ENCODE measurements around the gene PLXNA2. TPM values are rescaled to one million over a fixed set of nuclear protein-coding genes. Genes with fewer than 3 reads are reported as not detected.

The PLXNA2 gene
- total and polyA plus RNA-seq, 2 experiments from 2014 or later: 3.7 to 5.4 TPM

GRCh38 chr1:208248991-208249696, 5.0 kb upstream of the PLXNA2 start:
- 80 to 81% methylated on average over 5 of the region's 5 CpGs for WGBS, 2 experiments (ENCODE audit: low coverage in 1 of 2, low lambda C conversion rate in 2 of 2, missing lambda C conversion rate in 2 of 2)
- H3K79me2 ChIP-seq (ENCODE audit: insufficient read depth): no peaks in the 10 kb centered on the region
- H3K9me3 ChIP-seq (ENCODE audit: low read depth): no peaks in the 10 kb centered on the region
- H3K9me2 ChIP-seq (ENCODE audit: insufficient read depth): no peaks in the 10 kb centered on the region
- in situ Hi-C loops (cut with MboI): loop anchor here (10.0 to 25.0 kb wide), 2 partner anchors 112 to 224 kb away; no protein-coding TSS in a partner anchor
- H2AFZ ChIP-seq: no peak overlapping the region
- no peaks in the 10 kb centered on the region for H3K36me3 ChIP-seq (ENCODE audit: low read depth)
- TF ChIP-seq EZH2 (IDR thresholded peaks at IDR 0.05; ENCODE audit: insufficient read depth, poor library complexity, severe bottlenecking) (no peak), EZH2phosphoT487 (IDR thresholded peaks at IDR 0.05; ENCODE audit: insufficient read depth, low read depth) (no peak)
- no peak overlapping the region for H3K9ac ChIP-seq
- H3K4me3 ChIP-seq: no peak overlapping the region
- no peak for DNase-seq
- H3K27ac ChIP-seq: no peak overlapping the region
- peaks cover 8% of the 10 kb centered on the region for H3F3A ChIP-seq (ENCODE audit: insufficient read depth)
- H4K20me1 ChIP-seq (ENCODE audit: insufficient read depth): no peaks in the 10 kb centered on the region
- peaks cover 15% of the 10 kb centered on the region for H3K27me3 ChIP-seq (replicated peaks; ENCODE audit: insufficient read depth)
- peaks cover 6% of the 10 kb centered on the region for H3K4me1 ChIP-seq (ENCODE audit: insufficient read depth)
- H3K4me2 ChIP-seq (ENCODE audit: unreplicated experiment): no peak overlapping the region

DNA sequence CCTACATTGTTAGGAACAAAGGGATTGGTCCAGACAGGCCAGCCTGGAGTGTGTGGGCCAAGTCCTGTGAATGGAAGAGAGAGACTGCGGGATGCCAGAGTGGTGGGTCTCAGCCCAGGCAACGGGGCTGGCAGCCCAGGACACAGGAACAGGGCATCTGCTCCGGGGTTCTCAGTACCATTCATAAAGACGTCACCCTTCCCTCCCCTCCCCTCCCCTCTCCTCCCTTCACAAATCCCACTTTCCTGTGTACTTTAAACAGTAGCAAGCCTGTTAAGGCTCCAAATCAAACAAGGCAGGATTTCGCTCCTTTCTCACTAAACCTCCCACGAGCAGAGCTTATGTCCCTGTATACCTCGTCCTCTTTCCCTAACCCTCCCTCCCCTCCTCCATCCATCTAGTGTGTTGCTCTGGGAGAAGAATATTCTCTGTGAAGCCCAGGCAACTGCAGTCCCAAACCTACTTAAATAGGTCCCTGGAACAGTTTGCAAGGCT, 4.2 kb upstream of the PLXNA2 start:
- Histone ChIP-seq H3K9ac (no peak overlapping the region), H3K4me3 (no peak overlapping the region), H3K4me2 (ENCODE audit: unreplicated experiment) (no peak overlapping the region), H2AFZ (no peak overlapping the region), H3K4me1 (ENCODE audit: insufficient read depth) (peaks cover 5% of the 10 kb centered on the region; the same call in 1 of the 2 replicates), H4K20me1 (ENCODE audit: insufficient read depth) (no peaks in the 10 kb centered on the region), H3K9me3 (ENCODE audit: low read depth) (no peaks in the 10 kb centered on the region), H3K9me2 (ENCODE audit: insufficient read depth) (no peaks in the 10 kb centered on the region), H3K27me3 (replicated peaks; ENCODE audit: insufficient read depth) (peaks cover 15% of the 10 kb centered on the region), H3K36me3 (ENCODE audit: low read depth) (no peaks in the 10 kb centered on the region), H3K27ac (no peak overlapping the region), H3F3A (ENCODE audit: insufficient read depth) (peaks cover 6% of the 10 kb centered on the region), H3K79me2 (ENCODE audit: insufficient read depth) (no peaks in the 10 kb centered on the region)
- DNase-seq: no peak
- WGBS, 2 experiments (ENCODE audit: low coverage in 1 of 2, low lambda C conversion rate in 2 of 2, missing lambda C conversion rate in 2 of 2): 73 to 77% methylated on average over 5 to 7 of the region's 7 CpGs
- no peak for TF ChIP-seq EZH2phosphoT487 (IDR thresholded peaks at IDR 0.05; ENCODE audit: insufficient read depth, low read depth)
- TF ChIP-seq EZH2 (IDR thresholded peaks at IDR 0.05; ENCODE audit: insufficient read depth, poor library complexity, severe bottlenecking): no peak
- in situ Hi-C loops (cut with MboI): loop anchor here (10.0 to 25.0 kb wide), 2 partner anchors 111 to 224 kb away; no protein-coding TSS in a partner anchor

DNA sequence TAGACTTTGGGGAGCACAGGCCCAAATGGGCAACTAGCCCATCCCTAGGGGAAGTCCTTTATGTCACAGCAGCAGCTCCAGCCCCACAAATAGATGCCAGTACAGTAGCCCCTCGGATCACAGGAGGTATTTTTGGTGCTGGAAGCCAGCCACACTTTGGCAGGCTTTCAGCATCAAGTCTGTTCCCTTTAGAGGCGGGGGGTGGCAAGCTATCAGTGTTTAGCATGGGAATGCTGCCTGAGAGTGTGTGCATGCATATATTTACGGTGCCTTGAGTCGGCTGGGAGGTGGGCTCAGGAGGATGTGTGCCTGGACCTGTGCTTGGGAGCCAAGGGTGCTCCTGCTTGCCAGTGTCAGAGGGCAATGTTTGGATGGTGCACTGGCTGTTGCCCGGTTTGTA, 3.5 kb upstream of the PLXNA2 start:
- no peak overlapping the region for H3K27ac ChIP-seq
- peaks cover 7% of the 10 kb centered on the region; the same call in 1 of the 2 replicates for H3K4me1 ChIP-seq (ENCODE audit: insufficient read depth)

DNA sequence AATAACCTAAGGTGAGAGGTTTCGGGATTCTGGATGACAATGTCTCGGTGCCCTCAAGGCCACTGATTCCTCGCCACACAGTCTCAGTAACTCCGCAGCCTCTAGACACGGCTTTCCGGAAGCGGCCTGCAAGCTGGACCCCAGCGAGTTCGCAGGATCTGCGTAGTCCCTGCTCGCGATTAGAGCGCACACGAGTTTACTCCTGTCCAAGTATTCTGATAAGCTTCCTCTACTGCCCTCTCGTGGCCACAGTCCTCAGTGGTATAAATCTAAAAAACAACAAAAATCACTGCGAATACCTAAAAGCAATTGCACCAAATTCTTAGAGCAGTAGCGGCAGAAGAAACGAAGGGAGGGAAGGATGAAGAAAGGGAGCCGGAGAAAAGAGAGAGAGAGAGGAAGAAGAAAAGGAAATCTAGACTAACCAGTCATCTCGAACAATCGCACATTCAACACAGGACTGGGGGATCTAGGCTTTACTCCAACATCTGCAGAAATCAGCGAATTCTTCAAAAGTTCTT, 1.1 kb upstream of the PLXNA2 start:
- no peaks in the 10 kb centered on the region for H3K36me3 ChIP-seq (ENCODE audit: low read depth)
- H4K20me1 ChIP-seq (ENCODE audit: insufficient read depth): no peaks in the 10 kb centered on the region
- no peaks in the 10 kb centered on the region for H3K9me3 ChIP-seq (ENCODE audit: low read depth)
- peaks cover 28% of the 10 kb centered on the region for H3K79me2 ChIP-seq (ENCODE audit: insufficient read depth)
- H3K27me3 ChIP-seq (replicated peaks; ENCODE audit: insufficient read depth): no peaks in the 10 kb centered on the region
- no peaks in the 10 kb centered on the region for H3K9me2 ChIP-seq (ENCODE audit: insufficient read depth)
- H3K4me3 ChIP-seq: peak overlapping the region; percentile 89
- in situ Hi-C loops (cut with MboI): loop anchor here (10.0 to 25.0 kb wide), 2 partner anchors 108 to 220 kb away; no protein-coding TSS in a partner anchor
- peak overlapping the region; percentile 81 for H2AFZ ChIP-seq
- peaks cover 12% of the 10 kb centered on the region; the same call in 1 of the 2 replicates for H3K4me1 ChIP-seq (ENCODE audit: insufficient read depth)
- H3F3A ChIP-seq (ENCODE audit: insufficient read depth): peaks cover 6% of the 10 kb centered on the region
- peak overlapping the region; percentile 87 for H3K4me2 ChIP-seq (ENCODE audit: unreplicated experiment)
- WGBS, 2 experiments (ENCODE audit: low coverage in 1 of 2, low lambda C conversion rate in 2 of 2, missing lambda C conversion rate in 2 of 2): 5 to 6% methylated on average over 22 of the region's 22 CpGs
- TF ChIP-seq EZH2phosphoT487 (IDR thresholded peaks at IDR 0.05; ENCODE audit: insufficient read depth, low read depth): no peak
- TF ChIP-seq EZH2 (IDR thresholded peaks at IDR 0.05; ENCODE audit: insufficient read depth, poor library complexity, severe bottlenecking): no peak
- peak; percentile 97 for DNase-seq
- peak overlapping the region; percentile 76; the same call in 1 of the 2 replicates for H3K9ac ChIP-seq
- H3K27ac ChIP-seq: peak overlapping the region; percentile 44; the same call in 1 of the 2 replicates

More for the DNA sequence above, 3.5 kb upstream of the PLXNA2 start:
- no peaks in the 10 kb centered on the region for H3K36me3 ChIP-seq (ENCODE audit: low read depth)
- no peak for TF ChIP-seq EZH2phosphoT487 (IDR thresholded peaks at IDR 0.05; ENCODE audit: insufficient read depth, low read depth)
- TF ChIP-seq EZH2 (IDR thresholded peaks at IDR 0.05; ENCODE audit: insufficient read depth, poor library complexity, severe bottlenecking): no peak
- no peak overlapping the region for H2AFZ ChIP-seq
- DNase-seq: no peak
- H3K4me3 ChIP-seq: no peak overlapping the region
- in situ Hi-C loops (cut with MboI): loop anchor here (10.0 to 25.0 kb wide), 2 partner anchors 110 to 223 kb away; no protein-coding TSS in a partner anchor
- no peaks in the 10 kb centered on the region for H3K9me2 ChIP-seq (ENCODE audit: insufficient read depth)
- peaks cover 6% of the 10 kb centered on the region for H3F3A ChIP-seq (ENCODE audit: insufficient read depth)
- H3K9ac ChIP-seq: no peak overlapping the region
- H3K79me2 ChIP-seq (ENCODE audit: insufficient read depth): peaks cover 5% of the 10 kb centered on the region
- 85% methylated on average over 5 of the region's 5 CpGs for WGBS, 2 experiments (ENCODE audit: low coverage in 1 of 2, low lambda C conversion rate in 2 of 2, missing lambda C conversion rate in 2 of 2)
- peaks cover 15% of the 10 kb centered on the region for H3K27me3 ChIP-seq (replicated peaks; ENCODE audit: insufficient read depth)
- H3K9me3 ChIP-seq (ENCODE audit: low read depth): no peaks in the 10 kb centered on the region
- no peaks in the 10 kb centered on the region for H4K20me1 ChIP-seq (ENCODE audit: insufficient read depth)
- H3K4me2 ChIP-seq (ENCODE audit: unreplicated experiment): no peak overlapping the region
